Kidney epithelial cell (primary cell): Measurements from ENCODE around the gene FAM117B. TPM values are rescaled to one million over a fixed set of nuclear protein-coding genes. Genes with fewer than 3 reads are reported as not detected.

Source experiments
- DNase-seq: peaks from one replicate; pipeline ENCODE4 v3.0.0-alpha.2; 2010; ENCODE audit warnings: low read depth
- H3K27me3 ChIP-seq: 2 replicates; pipeline ENCODE4 v1.6.0; 2011; ENCODE audit warnings: low read length; ENCODE audit not compliant: control insufficient read depth, insufficient read depth
- H3K36me3 ChIP-seq: 2 replicates; pipeline ENCODE4 v1.5.1; 2011; ENCODE audit warnings: low read length; ENCODE audit not compliant: control insufficient read depth, insufficient read depth
- H3K4me3 ChIP-seq: 2 replicates; pipeline ENCODE4 v1.5.1; 2011; ENCODE audit warnings: low read depth, mild to moderate bottlenecking, control low read depth, low read length
- CTCF ChIP-seq: IDR thresholded peaks from 2 replicates; pipeline ENCODE4 v1.5.1; 2011; ENCODE audit warnings: mild to moderate bottlenecking, moderate library complexity, low read length, control low read depth, inconsistent platforms; ENCODE audit not compliant: insufficient read depth, poor library complexity, severe bottlenecking
- total RNA-seq: library from RNA; depleted of rRNA; stranded (reverse); fragments of >200 nt; gene quantifications from 2 replicates; pipeline ENCODE4 v1.2.3, GENCODE V29; 2015

FAM117B gene
- total RNA-seq, 1 donor from 2014 or later, result 6.7 TPM

- H3K36me3 ChIP-seq, result no peaks in the 10 kb centered on the region
- no peak for DNase-seq
- no peak overlapping the region for H3K4me3 ChIP-seq
- no peak for TF ChIP-seq CTCF
- no peaks in the 10 kb centered on the region for H3K27me3 ChIP-seq
Observed at GRCh38 chr2:202610380-202610779, 24.4 kb upstream of the FAM117B start.

GRCh38 chr2:202612145-202612544 is 22.6 kb upstream of the FAM117B start:
- Histone ChIP-seq H3K36me3 (no peaks in the 10 kb centered on the region), H3K4me3 (no peak overlapping the region), H3K27me3 (no peaks in the 10 kb centered on the region)
- DNase-seq, result no peak
- TF ChIP-seq CTCF, result no peak

DNA sequence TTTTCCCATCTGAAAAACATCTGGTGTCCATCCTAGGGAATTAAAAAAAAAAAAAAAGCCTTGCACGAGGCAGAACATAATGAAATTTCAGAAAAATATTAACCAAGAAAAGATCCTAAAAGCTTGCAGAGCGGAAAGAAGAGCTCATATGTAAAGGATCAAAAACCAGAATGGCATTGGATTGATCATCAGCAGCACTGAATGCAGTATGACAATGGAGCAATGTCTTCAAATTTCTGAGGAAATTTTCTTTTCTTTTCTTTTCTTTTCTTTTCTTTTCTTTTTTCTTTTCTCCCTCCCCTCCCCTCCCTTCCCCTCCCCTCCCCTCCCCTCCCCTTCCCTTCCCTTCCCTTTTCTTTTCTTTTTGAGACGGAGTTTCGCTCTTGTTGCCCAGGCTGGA is 21.3 kb upstream of the FAM117B start:
- H3K36me3 ChIP-seq, result no peaks in the 10 kb centered on the region
- no peak for TF ChIP-seq CTCF

GRCh38 chr2:202624133-202624532 is 10.6 kb upstream of the FAM117B start:
- no peak for DNase-seq
- no peaks in the 10 kb centered on the region for H3K36me3 ChIP-seq
- TF ChIP-seq CTCF, result no peak
- H3K27me3 ChIP-seq, result no peaks in the 10 kb centered on the region
- no peak overlapping the region for H3K4me3 ChIP-seq

More for the DNA sequence above, 21.3 kb upstream of the FAM117B start:
- no peak for DNase-seq
- Histone ChIP-seq H3K27me3 (no peaks in the 10 kb centered on the region), H3K4me3 (no peak overlapping the region)

GRCh38 chr2:202627042-202627441 is 7.7 kb upstream of the FAM117B start:
- no peak for DNase-seq
- no peaks in the 10 kb centered on the region for H3K27me3 ChIP-seq
- TF ChIP-seq CTCF, result no peak
- H3K36me3 ChIP-seq, result no peaks in the 10 kb centered on the region
- no peak overlapping the region for H3K4me3 ChIP-seq

DNA sequence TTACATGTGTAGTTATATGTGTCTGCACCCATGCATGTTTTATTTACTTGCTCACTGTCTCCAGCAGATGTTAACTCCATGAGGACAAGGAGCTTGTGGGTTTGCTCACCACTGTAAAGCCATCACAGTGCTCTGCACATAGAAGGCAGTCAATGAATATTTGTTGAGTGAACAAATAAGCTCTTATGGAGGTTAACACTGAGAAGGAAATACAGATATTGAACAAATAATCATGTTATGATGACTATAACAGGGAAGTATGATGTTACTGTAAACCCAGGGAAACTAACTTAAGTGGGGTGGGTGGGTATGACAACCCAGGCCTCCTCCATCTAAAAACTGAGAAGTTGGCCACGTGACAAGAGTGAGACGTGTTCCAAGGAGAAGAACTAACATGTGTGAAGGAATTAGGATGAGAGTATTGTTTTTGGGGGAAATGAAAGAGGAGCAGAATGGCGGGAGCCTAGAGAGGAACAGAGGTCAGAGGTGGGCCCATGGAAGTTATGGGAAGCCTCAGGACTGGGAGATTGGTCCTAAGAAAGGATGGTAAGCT is 6.0 kb upstream of the FAM117B start:
- no peak for TF ChIP-seq CTCF
- H3K36me3 ChIP-seq, result no peaks in the 10 kb centered on the region
- DNase-seq, result no peak
- no peaks in the 10 kb centered on the region for H3K27me3 ChIP-seq
- H3K4me3 ChIP-seq, result no peak overlapping the region
